A549 (cell line): ENCODE results near the gene ATRX.

Source experiments
- CBX8 ChIP-seq: fragments of 200-600 bp; sonication (generic); IDR thresholded peaks from 2 replicates; pipeline ENCODE4 v1.6.1; 2016
- CHD4 ChIP-seq: fragments of 200-600 bp; sonication (generic); IDR thresholded peaks from 2 replicates; pipeline ENCODE4 v1.6.1; 2016; ENCODE audit warnings: antibody characterized with exemption, mild to moderate bottlenecking, borderline replicate concordance
- EHMT2 ChIP-seq: fragments of 200-600 bp; sonication (generic); IDR thresholded peaks from 2 replicates; pipeline ENCODE4 v1.6.1; 2016; ENCODE audit warnings: antibody characterized with exemption, low read depth, mild to moderate bottlenecking, moderate library complexity
- JUN ChIP-seq, 2 experiments: fragments of >200 bp; sonication (Bioruptor Twin); formaldehyde crosslinking; IDR thresholded peaks; 2 replicates in 1 of 2; 3 replicates in 1 of 2; pipeline ENCODE4 v1.6.1; 2016 to 2017
- MAZ ChIP-seq: fragments of 150-350 bp; IDR thresholded peaks from 2 replicates; pipeline ENCODE4 v1.6.1; 2014; ENCODE audit warnings: antibody characterized with exemption, low read depth, low read length, borderline replicate concordance
- POLR2A ChIP-seq: IDR thresholded peaks from 2 replicates; pipeline ENCODE4 v1.6.1; 2012; ENCODE audit warnings: mild to moderate bottlenecking, low read length
- POLR2AphosphoS2 ChIP-seq: conservative IDR thresholded peaks from 2 replicates; pipeline ENCODE4 v1.6.1; 2012; ENCODE audit warnings: low read length, improper control_type of control experiment, inconsistent platforms
- SREBF2 ChIP-seq: fragments of 450-650 bp; IDR thresholded peaks from 2 replicates; pipeline ENCODE4 v1.6.1; 2014; ENCODE audit warnings: mild to moderate bottlenecking, moderate library complexity
- ZFP36 ChIP-seq: fragments of 450-650 bp; IDR thresholded peaks from 2 replicates; pipeline ENCODE4 v1.6.1; 2014; ENCODE audit warnings: borderline replicate concordance; ENCODE audit not compliant: partially characterized antibody
- TF ChIP-seq, protein P1 (sequence below): fragments of >200 bp; sonication (Bioruptor Twin); formaldehyde crosslinking; IDR thresholded peaks from 3 replicates; pipeline ENCODE4 v1.5.1; 2016
- TF ChIP-seq, protein P2 (sequence below): fragments of 200-600 bp; sonication (generic); IDR thresholded peaks from 2 replicates; pipeline ENCODE4 v1.6.1; 2016; ENCODE audit warnings: antibody characterized with exemption, mild to moderate bottlenecking, moderate library complexity
- TF ChIP-seq, protein P3 (sequence below): fragments of 450-650 bp; IDR thresholded peaks from 2 replicates; pipeline ENCODE4 v1.6.1; 2014; ENCODE audit warnings: antibody characterized with exemption
- TF ChIP-seq, protein P4 (sequence below): IDR thresholded peaks from 2 replicates; pipeline ENCODE4 v1.6.1; 2012

DNA sequence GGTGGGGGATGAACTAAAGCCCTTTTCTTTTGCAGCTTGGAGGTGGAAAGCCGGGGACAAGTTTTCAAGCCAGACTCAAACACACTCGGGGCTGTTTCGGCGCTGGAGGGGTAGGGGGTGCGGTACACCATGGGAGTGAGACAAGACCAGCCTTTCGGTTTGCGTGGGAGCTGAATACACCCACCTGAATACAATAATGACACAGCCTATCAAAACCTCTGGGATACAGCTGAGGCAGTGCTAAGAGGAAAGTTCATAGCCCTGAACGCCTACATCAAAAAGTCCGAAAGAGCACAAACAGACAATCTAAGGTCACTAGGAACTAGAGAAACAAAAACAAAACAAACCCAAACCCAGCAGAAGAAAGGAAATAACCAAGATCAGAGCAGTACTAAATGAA lies 163.3 kb downstream of the ATRX start:
- TF ChIP-seq, protein P1, sequence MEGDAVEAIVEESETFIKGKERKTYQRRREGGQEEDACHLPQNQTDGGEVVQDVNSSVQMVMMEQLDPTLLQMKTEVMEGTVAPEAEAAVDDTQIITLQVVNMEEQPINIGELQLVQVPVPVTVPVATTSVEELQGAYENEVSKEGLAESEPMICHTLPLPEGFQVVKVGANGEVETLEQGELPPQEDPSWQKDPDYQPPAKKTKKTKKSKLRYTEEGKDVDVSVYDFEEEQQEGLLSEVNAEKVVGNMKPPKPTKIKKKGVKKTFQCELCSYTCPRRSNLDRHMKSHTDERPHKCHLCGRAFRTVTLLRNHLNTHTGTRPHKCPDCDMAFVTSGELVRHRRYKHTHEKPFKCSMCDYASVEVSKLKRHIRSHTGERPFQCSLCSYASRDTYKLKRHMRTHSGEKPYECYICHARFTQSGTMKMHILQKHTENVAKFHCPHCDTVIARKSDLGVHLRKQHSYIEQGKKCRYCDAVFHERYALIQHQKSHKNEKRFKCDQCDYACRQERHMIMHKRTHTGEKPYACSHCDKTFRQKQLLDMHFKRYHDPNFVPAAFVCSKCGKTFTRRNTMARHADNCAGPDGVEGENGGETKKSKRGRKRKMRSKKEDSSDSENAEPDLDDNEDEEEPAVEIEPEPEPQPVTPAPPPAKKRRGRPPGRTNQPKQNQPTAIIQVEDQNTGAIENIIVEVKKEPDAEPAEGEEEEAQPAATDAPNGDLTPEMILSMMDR = no peak
- TF ChIP-seq CHD4 (no peak), ZFP36 (no peak), POLR2A (no peak), MAZ (no peak), POLR2AphosphoS2 (no peak), JUN (IDR thresholded peaks at IDR 0.05) (no peak), EHMT2 (no peak), CBX8 (no peak), SREBF2 (no peak)
- TF ChIP-seq, protein P2, sequence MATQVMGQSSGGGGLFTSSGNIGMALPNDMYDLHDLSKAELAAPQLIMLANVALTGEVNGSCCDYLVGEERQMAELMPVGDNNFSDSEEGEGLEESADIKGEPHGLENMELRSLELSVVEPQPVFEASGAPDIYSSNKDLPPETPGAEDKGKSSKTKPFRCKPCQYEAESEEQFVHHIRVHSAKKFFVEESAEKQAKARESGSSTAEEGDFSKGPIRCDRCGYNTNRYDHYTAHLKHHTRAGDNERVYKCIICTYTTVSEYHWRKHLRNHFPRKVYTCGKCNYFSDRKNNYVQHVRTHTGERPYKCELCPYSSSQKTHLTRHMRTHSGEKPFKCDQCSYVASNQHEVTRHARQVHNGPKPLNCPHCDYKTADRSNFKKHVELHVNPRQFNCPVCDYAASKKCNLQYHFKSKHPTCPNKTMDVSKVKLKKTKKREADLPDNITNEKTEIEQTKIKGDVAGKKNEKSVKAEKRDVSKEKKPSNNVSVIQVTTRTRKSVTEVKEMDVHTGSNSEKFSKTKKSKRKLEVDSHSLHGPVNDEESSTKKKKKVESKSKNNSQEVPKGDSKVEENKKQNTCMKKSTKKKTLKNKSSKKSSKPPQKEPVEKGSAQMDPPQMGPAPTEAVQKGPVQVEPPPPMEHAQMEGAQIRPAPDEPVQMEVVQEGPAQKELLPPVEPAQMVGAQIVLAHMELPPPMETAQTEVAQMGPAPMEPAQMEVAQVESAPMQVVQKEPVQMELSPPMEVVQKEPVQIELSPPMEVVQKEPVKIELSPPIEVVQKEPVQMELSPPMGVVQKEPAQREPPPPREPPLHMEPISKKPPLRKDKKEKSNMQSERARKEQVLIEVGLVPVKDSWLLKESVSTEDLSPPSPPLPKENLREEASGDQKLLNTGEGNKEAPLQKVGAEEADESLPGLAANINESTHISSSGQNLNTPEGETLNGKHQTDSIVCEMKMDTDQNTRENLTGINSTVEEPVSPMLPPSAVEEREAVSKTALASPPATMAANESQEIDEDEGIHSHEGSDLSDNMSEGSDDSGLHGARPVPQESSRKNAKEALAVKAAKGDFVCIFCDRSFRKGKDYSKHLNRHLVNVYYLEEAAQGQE = no peak
- TF ChIP-seq, protein P3, sequence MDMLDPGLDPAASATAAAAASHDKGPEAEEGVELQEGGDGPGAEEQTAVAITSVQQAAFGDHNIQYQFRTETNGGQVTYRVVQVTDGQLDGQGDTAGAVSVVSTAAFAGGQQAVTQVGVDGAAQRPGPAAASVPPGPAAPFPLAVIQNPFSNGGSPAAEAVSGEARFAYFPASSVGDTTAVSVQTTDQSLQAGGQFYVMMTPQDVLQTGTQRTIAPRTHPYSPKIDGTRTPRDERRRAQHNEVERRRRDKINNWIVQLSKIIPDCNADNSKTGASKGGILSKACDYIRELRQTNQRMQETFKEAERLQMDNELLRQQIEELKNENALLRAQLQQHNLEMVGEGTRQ = no peak
- TF ChIP-seq, protein P4, sequence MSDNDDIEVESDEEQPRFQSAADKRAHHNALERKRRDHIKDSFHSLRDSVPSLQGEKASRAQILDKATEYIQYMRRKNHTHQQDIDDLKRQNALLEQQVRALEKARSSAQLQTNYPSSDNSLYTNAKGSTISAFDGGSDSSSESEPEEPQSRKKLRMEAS = no peak
